Activated CD4-positive, alpha-beta T cell treated with anti-CD3 and anti-CD28 coated beads for 36 hours (primary cell): ENCODE results near the gene C5AR2. TPM values are rescaled to one million over a fixed set of nuclear protein-coding genes. Genes with fewer than 3 reads are reported as not detected.
"Not testable (repeated sequence)": the region's sequence is repeated elsewhere in the genome, so short reads cannot be mapped to it uniquely, and the experiment has no call there.

Experiments used
- ATAC-seq: fragments of 200-7000 bp; cut with Tn5 transposase; one replicate; pipeline ENCODE4 v1.10.0; 2021; ENCODE audit warnings: mild to moderate bottlenecking, moderate library complexity
- CTCF ChIA-PET: fragments of 350-600 bp; sonication (Branson Sonifier 250); formaldehyde crosslinking; loops from one replicate; lab custom pipeline; 2021; ENCODE audit warnings: antibody characterized with exemption; lab: Charles Lee
- POLR2A ChIA-PET: fragments of 350-600 bp; sonication (Branson Sonifier 250); formaldehyde crosslinking; loops from one replicate; lab custom pipeline; 2021; ENCODE audit warnings: antibody characterized with exemption, inconsistent platforms; lab: Charles Lee
- DNase-seq: peaks from one replicate; pipeline ENCODE4 v3.0.0-alpha.2; 2020
- H3K27ac Mint-ChIP-seq: one replicate; pipeline ENCODE4 v1.8.0; 2021; ENCODE audit warnings: mixed read lengths
- H3K27me3 Mint-ChIP-seq: one replicate; pipeline ENCODE4 v1.8.0; 2021; ENCODE audit warnings: mixed read lengths
- H3K36me3 Mint-ChIP-seq: one replicate; pipeline ENCODE4 v1.8.0; 2021; ENCODE audit warnings: low read depth, mixed read lengths
- H3K4me1 Mint-ChIP-seq: one replicate; pipeline ENCODE4 v1.8.0; 2021; ENCODE audit warnings: mixed read lengths
- H3K4me3 Mint-ChIP-seq: one replicate; pipeline ENCODE4 v1.8.0; 2021; ENCODE audit warnings: mild to moderate bottlenecking, moderate library complexity, mixed read lengths
- H3K9me3 Mint-ChIP-seq: one replicate; pipeline ENCODE4 v1.8.0; 2021; ENCODE audit warnings: low read depth, mixed read lengths
- intact Hi-C, 2 experiments: fragments of 100-400 bp; cut with DNase I in 1 of 2; cut with micrococcal nuclease in 1 of 2; formaldehyde crosslinking; loops; one replicate each; pipeline versions ENCODE4 v1.14.2 to v1.15.1; 2022 to 2024; cut with DNase I, micrococcal nuclease
- total RNA-seq, 2 experiments: library from RNA; stranded (reverse); gene quantifications; one replicate each; pipeline ENCODE4 v1.2.3, GENCODE V29; 2021

Gene C5AR2
- not detected for total RNA-seq

- Mint-ChIP-seq H3K9me3 (no peaks in the 10 kb centered on the region), H3K4me1 (peaks cover 6% of the 10 kb centered on the region), H3K36me3 (no peaks in the 10 kb centered on the region), H3K27ac (no peak within 1 kb of the TSS), H3K4me3 (no peak within 1 kb of the TSS), H3K27me3 (peaks cover 2% of the 10 kb centered on the region)
- ChIA-PET CTCF (interaction anchor here (0.6 to 0.9 kb wide), 2 partner anchors 59 to 375 kb away, joined by 3 read pairs; no protein-coding TSS in a partner anchor), POLR2A (no interaction called here)
- intact Hi-C loops, result no loop called here
- DNase-seq (no peak), ATAC-seq (no peak)
These were observed at the start of gene C5AR2 for GRCh38 chr19:47331931-47332547. Gene C5AR2 (plus strand): TSS chr19:47332175. CDS start chr19:47340800, 8,625 bp downstream.

DNA sequence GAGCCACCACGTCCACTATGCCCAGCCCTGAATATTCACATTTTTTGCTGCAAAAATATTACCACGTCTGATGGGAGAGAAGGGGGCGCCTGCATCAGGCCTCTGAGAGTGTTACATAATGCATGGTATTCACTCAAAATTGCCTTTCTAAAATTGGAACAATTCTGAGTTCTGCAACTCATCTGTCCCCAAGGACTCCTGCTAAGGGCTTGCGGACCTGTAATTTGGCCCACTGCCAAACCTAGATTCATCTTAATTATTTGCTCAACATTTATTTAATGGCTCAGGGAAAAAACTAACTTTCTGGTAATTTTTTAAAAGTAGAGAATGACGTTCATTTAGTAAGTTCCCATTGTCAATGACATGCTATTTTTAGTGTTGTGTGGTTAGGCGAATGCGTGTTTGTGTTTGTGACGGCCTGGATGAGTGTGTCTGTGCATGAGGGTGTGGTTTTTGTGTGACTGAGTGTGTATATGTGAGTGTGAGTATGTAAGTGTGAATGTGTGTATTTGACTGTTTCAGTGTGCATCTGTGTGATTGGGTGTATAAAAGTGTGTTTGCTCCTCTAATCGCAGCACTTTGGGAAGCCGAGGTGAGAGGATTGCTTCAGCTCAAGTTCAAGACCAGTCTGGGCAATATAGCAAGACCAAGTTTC, 48.4 kb upstream of the C5AR2 start:
- Mint-ChIP-seq H3K9me3 (no peaks in the 10 kb centered on the region), H3K4me1 (peaks cover 3% of the 10 kb centered on the region), H3K27ac (no peak overlapping the region), H3K27me3 (no peaks in the 10 kb centered on the region), H3K36me3 (no peaks in the 10 kb centered on the region), H3K4me3 (no peak overlapping the region)
- intact Hi-C loops, result loop anchor here in 1 of 2 experiments (5.0 kb wide), 2 partner anchors 109 to 424 kb away; no protein-coding TSS in a partner anchor
- POLR2A ChIA-PET, result no interaction called here
- CTCF ChIA-PET, result interaction anchor here (0.7 to 1.1 kb wide), 3 partner anchors 9 to 266 kb away, joined by 3 to 4 read pairs (median 3); partner anchors contain the start of gene INAFM1
- ATAC-seq (no peak), DNase-seq (no peak)

GRCh38 chr19:47284324-47284899, 47.6 kb upstream of the C5AR2 start:
- H3K4me1 Mint-ChIP-seq, result peaks cover 5% of the 10 kb centered on the region
- no peak overlapping the region for H3K4me3 Mint-ChIP-seq
- H3K27ac Mint-ChIP-seq, result no peak overlapping the region
- POLR2A ChIA-PET, result no interaction called here
- intact Hi-C loops, result loop anchor here in 1 of 2 experiments (5.0 kb wide), 2 partner anchors 108 to 423 kb away; no protein-coding TSS in a partner anchor
- CTCF ChIA-PET, result interaction anchor here (0.7 to 1.7 kb wide), 15 partner anchors 10 to 265 kb away, joined by 3 to 8 read pairs (median 4); partner anchors contain the start of genes CCDC9, INAFM1 and NAPA
- H3K27me3 Mint-ChIP-seq, result no peaks in the 10 kb centered on the region
- H3K9me3 Mint-ChIP-seq, result no peaks in the 10 kb centered on the region
- DNase-seq (peak; percentile 45), ATAC-seq (no peak)
- no peaks in the 10 kb centered on the region for H3K36me3 Mint-ChIP-seq

DNA sequence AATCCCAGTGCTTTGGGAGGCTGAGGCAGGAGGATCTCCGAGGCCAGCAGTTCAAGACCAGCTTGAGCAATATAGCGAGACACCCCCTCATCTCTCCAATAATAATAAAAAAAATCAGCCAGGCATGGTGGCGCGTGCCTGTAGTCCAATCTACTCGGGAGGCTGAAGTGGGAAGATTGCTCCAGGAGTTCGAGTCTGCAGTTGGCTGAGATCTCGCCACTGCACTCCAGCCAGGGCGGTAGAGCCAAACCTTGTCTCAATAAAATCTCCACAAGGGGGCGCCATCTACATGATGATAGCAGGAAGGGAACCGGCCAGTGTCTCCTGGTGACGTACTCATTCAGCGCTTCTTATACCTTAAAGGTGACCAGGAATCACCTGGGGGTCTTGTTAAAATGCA, 35.9 kb upstream of the C5AR2 start:
- H3K27ac Mint-ChIP-seq, result no peak overlapping the region
- peaks cover 2% of the 10 kb centered on the region for H3K4me1 Mint-ChIP-seq
- CTCF ChIA-PET, result interaction anchor here (0.6 to 4.8 kb wide), 11 partner anchors 8 to 696 kb away, joined by 3 to 40 read pairs (median 4); no protein-coding TSS in a partner anchor
- H3K9me3 Mint-ChIP-seq, result no peaks in the 10 kb centered on the region
- DNase-seq, result peak; percentile 87
- H3K27me3 Mint-ChIP-seq, result no peaks in the 10 kb centered on the region
- no peaks in the 10 kb centered on the region for H3K36me3 Mint-ChIP-seq
- H3K4me3 Mint-ChIP-seq, result no peak overlapping the region
- intact Hi-C loops, result loop anchor here (1.0 to 10.0 kb wide), 6 partner anchors 53 to 411 kb away; partner anchors contain the start of genes DHX34 (in 1 of the 2) and KPTN (in 1 of the 2)
- ATAC-seq, result peak; percentile 98
- POLR2A ChIA-PET, result interaction anchor here (0.6 kb wide), 1 partner anchor 53 kb away, joined by 3 read pairs; the partner anchor contains the start of gene DHX34

GRCh38 chr19:47300867-47301266, 31.1 kb upstream of the C5AR2 start:
- POLR2A ChIA-PET, H3K9me3 Mint-ChIP-seq: not testable (repeated sequence)
- CTCF ChIA-PET, result interaction anchor here (0.9 kb wide), 1 partner anchor 16 kb away, joined by 4 read pairs; no protein-coding TSS in a partner anchor

GRCh38 chr19:47302249-47302648, 29.7 kb upstream of the C5AR2 start:
- DNase-seq (no peak), ATAC-seq (no peak)
- H3K4me1 Mint-ChIP-seq, result peaks cover 4% of the 10 kb centered on the region
- H3K4me3 Mint-ChIP-seq, result no peak overlapping the region
- peaks cover 9% of the 10 kb centered on the region for H3K27me3 Mint-ChIP-seq
- no peaks in the 10 kb centered on the region for H3K36me3 Mint-ChIP-seq
- no peaks in the 10 kb centered on the region for H3K9me3 Mint-ChIP-seq
- POLR2A ChIA-PET, result no interaction called here
- CTCF ChIA-PET, result no interaction called here
- no peak overlapping the region for H3K27ac Mint-ChIP-seq
- intact Hi-C loops, result no loop called here

More at GRCh38 chr19:47300867-47301266, 31.1 kb upstream of the C5AR2 start:
- ATAC-seq, H3K4me1 Mint-ChIP-seq, DNase-seq, H3K27me3 Mint-ChIP-seq, intact Hi-C loops, H3K27ac Mint-ChIP-seq, H3K4me3 Mint-ChIP-seq, H3K36me3 Mint-ChIP-seq: not testable (repeated sequence)

- ChIA-PET POLR2A (no interaction called here), CTCF (interaction anchor here (0.9 to 2.5 kb wide), 5 partner anchors 8 to 124 kb away, joined by 3 to 9 read pairs (median 4); no protein-coding TSS in a partner anchor)
- peaks cover 9% of the 10 kb centered on the region for H3K27me3 Mint-ChIP-seq
- H3K9me3 Mint-ChIP-seq, result no peaks in the 10 kb centered on the region
- H3K27ac Mint-ChIP-seq, result no peak overlapping the region
- ATAC-seq (no peak), DNase-seq (no peak)
- intact Hi-C loops, result no loop called here
- H3K4me3 Mint-ChIP-seq, result no peak overlapping the region
- H3K36me3 Mint-ChIP-seq, result no peaks in the 10 kb centered on the region
- peaks cover 4% of the 10 kb centered on the region for H3K4me1 Mint-ChIP-seq
These were observed 28.0 kb upstream of the C5AR2 start for GRCh38 chr19:47303966-47304365.

GRCh38 chr19:47305309-47305751, 26.6 kb upstream of the C5AR2 start:
- intact Hi-C loops, result no loop called here
- ChIA-PET POLR2A (no interaction called here), CTCF (interaction anchor here (0.7 to 2.5 kb wide), 12 partner anchors 11 to 328 kb away, joined by 3 to 9 read pairs (median 4); no protein-coding TSS in a partner anchor)

DNA sequence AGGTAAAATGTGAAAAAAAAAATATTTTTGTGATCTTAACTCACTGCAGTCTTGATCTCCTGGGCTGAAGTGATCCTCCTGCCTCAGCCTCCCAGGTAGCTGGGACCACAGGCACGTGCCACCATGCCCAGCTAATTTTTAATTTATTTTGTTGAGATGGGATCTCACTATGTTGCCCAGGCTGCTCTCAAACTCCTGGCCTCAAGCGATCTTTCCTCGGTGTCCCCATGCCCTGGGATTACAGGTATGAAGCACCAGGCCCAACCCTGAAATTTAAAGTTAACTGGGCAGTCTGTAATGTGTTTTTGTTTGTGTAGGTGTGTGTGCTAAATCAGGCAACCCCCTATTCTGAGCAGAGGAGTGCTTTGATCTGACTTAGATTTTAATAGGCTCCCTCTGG, 25.7 kb upstream of the C5AR2 start:
- ChIA-PET CTCF (interaction anchor here (0.5 to 2.5 kb wide), 5 partner anchors 9 to 219 kb away, joined by 3 to 9 read pairs (median 4); no protein-coding TSS in a partner anchor), POLR2A (no interaction called here)
- intact Hi-C loops, result no loop called here
- DNase-seq, result no peak
- peaks cover 11% of the 10 kb centered on the region for H3K27me3 Mint-ChIP-seq
- no peaks in the 10 kb centered on the region for H3K9me3 Mint-ChIP-seq
- H3K4me3 Mint-ChIP-seq, result no peak overlapping the region
- no peak for ATAC-seq
- peaks cover 4% of the 10 kb centered on the region for H3K4me1 Mint-ChIP-seq
- no peak overlapping the region for H3K27ac Mint-ChIP-seq
- no peaks in the 10 kb centered on the region for H3K36me3 Mint-ChIP-seq

More at GRCh38 chr19:47305309-47305751, 26.6 kb upstream of the C5AR2 start:
- ATAC-seq (no peak), DNase-seq (peak; percentile 70)
- H3K9me3 Mint-ChIP-seq, result no peaks in the 10 kb centered on the region
- no peak overlapping the region for H3K4me3 Mint-ChIP-seq
- H3K27me3 Mint-ChIP-seq, result peaks cover 11% of the 10 kb centered on the region
- H3K4me1 Mint-ChIP-seq, result peaks cover 4% of the 10 kb centered on the region
- no peak overlapping the region for H3K27ac Mint-ChIP-seq
- no peaks in the 10 kb centered on the region for H3K36me3 Mint-ChIP-seq

DNA sequence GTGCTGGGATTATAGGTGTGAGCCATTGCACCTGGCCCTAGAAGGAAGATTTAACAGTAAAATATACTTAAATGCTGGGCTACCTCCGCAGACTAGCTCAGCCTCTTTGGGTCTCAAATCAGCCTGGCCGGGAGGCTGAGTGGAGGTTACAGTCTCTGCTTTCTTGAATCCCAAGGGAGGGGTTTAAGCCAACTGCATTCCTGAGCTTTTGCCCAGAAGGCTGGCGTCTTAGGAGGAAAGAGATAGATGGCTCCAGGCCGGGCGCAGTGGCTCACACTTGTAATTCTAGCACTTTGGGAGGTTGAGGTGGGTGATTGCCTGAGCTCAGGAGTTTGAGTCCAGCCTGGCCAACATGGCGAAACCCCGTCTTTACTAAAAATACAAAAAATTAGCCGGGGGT, 22.9 kb upstream of the C5AR2 start:
- H3K36me3 Mint-ChIP-seq, result no peaks in the 10 kb centered on the region
- H3K4me3 Mint-ChIP-seq, result no peak overlapping the region
- peaks cover 4% of the 10 kb centered on the region for H3K4me1 Mint-ChIP-seq

DNA sequence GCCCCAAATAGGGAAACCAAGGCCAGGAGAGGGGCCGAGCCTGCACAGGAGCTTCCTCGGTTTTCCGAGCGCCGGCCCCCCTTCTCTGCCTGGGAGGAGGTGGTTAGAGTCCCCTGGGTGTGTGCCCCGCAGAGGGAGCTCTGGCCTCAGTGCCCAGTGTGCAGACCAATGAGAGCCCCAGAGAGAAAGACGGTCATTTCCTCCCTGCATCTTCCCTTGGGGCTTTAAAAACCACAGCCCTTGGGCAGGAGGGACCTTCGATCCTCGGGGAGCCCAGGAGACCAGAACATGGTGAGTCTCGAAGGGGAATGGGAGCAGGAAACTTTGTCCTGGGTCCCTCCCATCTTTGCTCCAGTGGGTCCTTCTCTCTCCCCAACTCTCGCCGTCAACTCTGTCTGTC, 22.4 kb upstream of the C5AR2 start, which contains the start of gene C5AR1:
Gene C5AR1 (plus strand): TSS at position 254 of the 400 bp plus-strand sequence. CDS start 35 bp downstream, at position 289.
- Mint-ChIP-seq H3K36me3 (no peaks in the 10 kb centered on the region), H3K4me1 (peaks cover 4% of the 10 kb centered on the region), H3K4me3 (no peak within 1 kb of the TSS), H3K9me3 (no peaks in the 10 kb centered on the region), H3K27me3 (peaks cover 12% of the 10 kb centered on the region), H3K27ac (no peak within 1 kb of the TSS)
- CTCF ChIA-PET, result no interaction called here
- no peak for DNase-seq
- intact Hi-C loops, result no loop called here
- ATAC-seq, result no peak
- POLR2A ChIA-PET, result no interaction called here

More for the DNA sequence above, 22.9 kb upstream of the C5AR2 start:
- DNase-seq (no peak), ATAC-seq (no peak)
- Mint-ChIP-seq H3K27ac (no peak overlapping the region), H3K27me3 (peaks cover 12% of the 10 kb centered on the region), H3K9me3 (no peaks in the 10 kb centered on the region)
- intact Hi-C loops, result no loop called here
- POLR2A ChIA-PET, result no interaction called here
- CTCF ChIA-PET, result interaction anchor here (0.6 to 1.1 kb wide), 2 partner anchors 9 to 12 kb away, joined by 3 read pairs; no protein-coding TSS in a partner anchor
